HEK293 (cell line): ENCODE results near the gene HNRNPUL2.

Experiments
- ATF2 ChIP-seq: fragments of 450-650 bp; formaldehyde crosslinking; IDR thresholded peaks from 2 replicates; pipeline ENCODE4 v1.5.1; 2016; ENCODE audit warnings: missing biosample characterization, missing genetic modification characterization, low read depth
- GLIS1 ChIP-seq: fragments of 450-650 bp; formaldehyde crosslinking; IDR thresholded peaks from 2 replicates; pipeline ENCODE4 v1.5.1; 2016; ENCODE audit warnings: missing biosample characterization, missing genetic modification characterization
- GLIS2 ChIP-seq: fragments of 450-650 bp; formaldehyde crosslinking; IDR thresholded peaks from 2 replicates; pipeline ENCODE4 v1.5.1; 2016; ENCODE audit warnings: missing biosample characterization, missing genetic modification characterization
- HOXC10 ChIP-seq: sonication (generic); formaldehyde crosslinking; IDR thresholded peaks from 2 replicates; pipeline ENCODE4 v1.8.1; 2023; ENCODE audit warnings: mild to moderate bottlenecking, missing genetic modification reagents
- IKZF3 ChIP-seq: fragments of 450-650 bp; IDR thresholded peaks from 2 replicates; pipeline ENCODE4 v1.5.0; 2018; ENCODE audit warnings: missing biosample characterization, mild to moderate bottlenecking, missing genetic modification characterization, moderate library complexity
- INSM2 ChIP-seq: fragments of 450-650 bp; formaldehyde crosslinking; IDR thresholded peaks from 2 replicates; pipeline ENCODE4 v1.5.1; 2016; ENCODE audit warnings: missing biosample characterization, missing genetic modification characterization
- KLF9 ChIP-seq: fragments of 450-650 bp; formaldehyde crosslinking; IDR thresholded peaks from 2 replicates; pipeline ENCODE4 v1.5.1; 2016; ENCODE audit warnings: missing biosample characterization, missing genetic modification characterization, low read depth
- OSR2 ChIP-seq: fragments of 450-650 bp; formaldehyde crosslinking; IDR thresholded peaks from 2 replicates; pipeline ENCODE4 v1.5.1; 2016; ENCODE audit warnings: missing biosample characterization, missing genetic modification characterization
- PRDM10 ChIP-seq: fragments of 450-650 bp; formaldehyde crosslinking; IDR thresholded peaks from 2 replicates; pipeline ENCODE4 v1.5.1; 2016; ENCODE audit warnings: missing biosample characterization, missing genetic modification characterization
- REPIN1 ChIP-seq: fragments of 450-650 bp; formaldehyde crosslinking; IDR thresholded peaks from 2 replicates; pipeline ENCODE4 v1.5.1; 2017; ENCODE audit warnings: missing biosample characterization, missing genetic modification characterization, low read depth
- SP2 ChIP-seq: fragments of 450-650 bp; formaldehyde crosslinking; IDR thresholded peaks from 2 replicates; pipeline ENCODE4 v1.5.1; 2016; ENCODE audit warnings: missing biosample characterization, missing genetic modification characterization
- ZBTB10 ChIP-seq: fragments of 450-650 bp; formaldehyde crosslinking; IDR thresholded peaks from 2 replicates; pipeline ENCODE4 v1.5.1; 2016; ENCODE audit warnings: missing biosample characterization, missing genetic modification characterization
- ZBTB17 ChIP-seq: fragments of 450-650 bp; formaldehyde crosslinking; IDR thresholded peaks from 2 replicates; pipeline ENCODE4 v1.5.1; 2016; ENCODE audit warnings: missing biosample characterization, missing genetic modification characterization
- ZBTB48 ChIP-seq: fragments of 450-650 bp; formaldehyde crosslinking; IDR thresholded peaks from 2 replicates; pipeline ENCODE4 v1.5.1; 2016; ENCODE audit warnings: missing biosample characterization, missing genetic modification characterization
- ZBTB8A ChIP-seq: fragments of 450-650 bp; formaldehyde crosslinking; IDR thresholded peaks from 2 replicates; pipeline ENCODE4 v1.5.1; 2016; ENCODE audit warnings: missing biosample characterization, missing genetic modification characterization
- ZEB2 ChIP-seq: fragments of 450-650 bp; formaldehyde crosslinking; IDR thresholded peaks from 2 replicates; pipeline ENCODE4 v1.5.1; 2016; ENCODE audit warnings: missing biosample characterization, missing genetic modification characterization
- ZFHX2 ChIP-seq: fragments of 450-650 bp; formaldehyde crosslinking; conservative IDR thresholded peaks from 2 replicates; pipeline ENCODE4 v1.5.1; 2016; ENCODE audit warnings: missing biosample characterization, missing genetic modification characterization
- ZFP37 ChIP-seq: fragments of 450-650 bp; formaldehyde crosslinking; IDR thresholded peaks from 2 replicates; pipeline ENCODE4 v1.5.1; 2016; ENCODE audit warnings: missing biosample characterization, missing genetic modification characterization
- ZNF324 ChIP-seq: fragments of 450-650 bp; formaldehyde crosslinking; IDR thresholded peaks from 2 replicates; pipeline ENCODE4 v1.5.1; 2016; ENCODE audit warnings: missing biosample characterization, missing genetic modification characterization
- ZNF335 ChIP-seq: fragments of 450-650 bp; formaldehyde crosslinking; conservative IDR thresholded peaks from 2 replicates; pipeline ENCODE4 v1.5.1; 2016; ENCODE audit warnings: missing biosample characterization, missing genetic modification characterization
- ZNF341 ChIP-seq: fragments of 450-650 bp; formaldehyde crosslinking; IDR thresholded peaks from 2 replicates; pipeline ENCODE4; 2016; ENCODE audit warnings: low read depth, missing biosample characterization, missing genetic modification characterization
- ZNF391 ChIP-seq: fragments of 450-650 bp; formaldehyde crosslinking; IDR thresholded peaks from 2 replicates; pipeline ENCODE4 v1.5.1; 2016; ENCODE audit warnings: low read depth, missing biosample characterization, missing genetic modification characterization, borderline replicate concordance
- ZNF501 ChIP-seq: fragments of 450-650 bp; formaldehyde crosslinking; IDR thresholded peaks from 2 replicates; pipeline ENCODE4 v1.5.1; 2016; ENCODE audit warnings: missing biosample characterization, missing genetic modification characterization
- ZNF549 ChIP-seq: fragments of 450-650 bp; IDR thresholded peaks from 2 replicates; pipeline ENCODE4 v1.5.1; 2018; ENCODE audit warnings: missing biosample characterization, missing genetic modification characterization, mild to moderate bottlenecking, inconsistent platforms, moderate library complexity
- ZNF629 ChIP-seq: fragments of 450-650 bp; formaldehyde crosslinking; IDR thresholded peaks from 2 replicates; pipeline ENCODE4 v1.5.1; 2017; ENCODE audit warnings: missing biosample characterization, missing genetic modification characterization
- ZNF843 ChIP-seq: fragments of 450-650 bp; formaldehyde crosslinking; IDR thresholded peaks from 2 replicates; pipeline ENCODE4 v1.5.1; 2016; ENCODE audit warnings: missing biosample characterization, missing genetic modification characterization
- ZSCAN30 ChIP-seq: fragments of 450-650 bp; IDR thresholded peaks from 2 replicates; pipeline ENCODE4 v1.5.1; 2018; ENCODE audit warnings: missing biosample characterization, mild to moderate bottlenecking, missing genetic modification characterization, moderate library complexity

Gene HNRNPUL2

GRCh38 chr11:62671608-62672389 is 55.5 kb downstream of the HNRNPUL2 start, which contains the start of the genes LBHD1 and UQCC3 (continued):
- TF ChIP-seq ZNF324 (peak; percentile 52; the same call in 1 of the 2 replicates), ZBTB8A (tag by site-specific recombination) (peak; percentile 56), ZFHX2 (tag by site-specific recombination) (peak; percentile 83), ZNF335 (peak; percentile 93), OSR2 (tag by site-specific recombination) (peak; percentile 39; the same call in 1 of the 2 replicates), KLF9 (tag by site-specific recombination) (no peak; the same call in 1 of the 2 replicates), ZBTB48 (tag by site-specific recombination) (peak; percentile 9; the same call in 1 of the 2 replicates), ZNF391 (tag by site-specific recombination) (no peak), SP2 (peak; percentile 61), ZNF843 (tag by site-specific recombination) (no peak; the same call in none of the 2 replicates), ZEB2 (no peak; the same call in 1 of the 2 replicates), ZFP37 (tag by site-specific recombination) (peak; percentile 26; the same call in 1 of the 2 replicates), GLIS2 (peak; percentile 84), PRDM10 (tag by site-specific recombination) (peak; percentile 9; the same call in 1 of the 2 replicates), ZNF341 (tag by site-specific recombination) (peak; percentile 77), ZBTB17 (tag by site-specific recombination) (peak; percentile 41; the same call in 1 of the 2 replicates), REPIN1 (tag by site-specific recombination) (no peak), GLIS1 (tag by site-specific recombination) (peak; percentile 41; the same call in 1 of the 2 replicates), ZNF629 (tag by site-specific recombination) (peak; percentile 50; the same call in 1 of the 2 replicates), ZSCAN30 (tag by site-specific recombination) (peak; percentile 58; the same call in 1 of the 2 replicates), INSM2 (tag by site-specific recombination) (no peak), ATF2 (tag by site-specific recombination) (no peak), HOXC10 (CRISPR knock-in tag) (peak; percentile 28; the same call in 1 of the 2 replicates), ZBTB10 (tag by site-specific recombination) (peak; percentile 39), ZNF549 (tag by site-specific recombination) (no peak), ZNF501 (tag by site-specific recombination) (0 out of 2 replicates have a peak, but pooled peaks have one; percentile 18), IKZF3 (tag by site-specific recombination) (peak; percentile 72)
